NCI-H526 treated with DMSO at 0.1 percent for 48 hours (cell line): ENCODE measurements around the gene HDAC7.
"Not testable (repeated sequence)": the region's sequence is repeated elsewhere in the genome, so short reads cannot be mapped to it uniquely, and the experiment has no call there.

Source experiments
- DNase-seq: peaks from one replicate; lab custom pipeline; 2025; lab: John Stamatoyannopoulos, UW

Gene HDAC7

GRCh38 chr12:47828976-47829482, 9.3 kb upstream of the HDAC7 start:
- no peak for DNase-seq

GRCh38 chr12:47828008-47828975, 8.6 kb upstream of the HDAC7 start:
- DNase-seq: no peak

- DNase-seq: no peak
Observed at GRCh38 chr12:47825173-47825639, 5.5 kb upstream of the HDAC7 start.

GRCh38 chr12:47824635-47825034, 4.9 kb upstream of the HDAC7 start:
- no peak for DNase-seq

- no peak for DNase-seq
Observed at GRCh38 chr12:47824198-47824597, 4.5 kb upstream of the HDAC7 start.

- no peak for DNase-seq
Observed at GRCh38 chr12:47823422-47824086, 3.9 kb upstream of the HDAC7 start.

- DNase-seq: no peak
Observed at GRCh38 chr12:47822863-47823262, 3.2 kb upstream of the HDAC7 start.

- DNase-seq: no peak
Observed at GRCh38 chr12:47822401-47822800, 2.7 kb upstream of the HDAC7 start.

- no peak for DNase-seq
Observed at GRCh38 chr12:47821346-47821706, 1.6 kb upstream of the HDAC7 start.

- no peak for DNase-seq
Observed at GRCh38 chr12:47820631-47821345, 1.1 kb upstream of the HDAC7 start.

GRCh38 chr12:47819138-47819895, 386 bp downstream of the HDAC7 start:
- no peak for DNase-seq

GRCh38 chr12:47818467-47819137, 1.1 kb downstream of the HDAC7 start:
- DNase-seq: no peak

GRCh38 chr12:47818007-47818376, 1.7 kb downstream of the HDAC7 start:
- no peak for DNase-seq

GRCh38 chr12:47817272-47818006, 2.3 kb downstream of the HDAC7 start:
- no peak for DNase-seq

- DNase-seq: no peak
Observed at GRCh38 chr12:47816403-47817271, 3.1 kb downstream of the HDAC7 start.

- not testable (repeated sequence) for DNase-seq
Observed at GRCh38 chr12:47815447-47815846, 4.3 kb downstream of the HDAC7 start.

- DNase-seq: no peak
Observed at GRCh38 chr12:47814539-47815170, 5.0 kb downstream of the HDAC7 start.

- DNase-seq: no peak
Observed at GRCh38 chr12:47813511-47814196, 6.0 kb downstream of the HDAC7 start.
